Left renal cortex interstitium (tissue), 4 donors: ENCODE measurements around the gene MLXIP. TPM values are rescaled to one million over a fixed set of nuclear protein-coding genes. Genes with fewer than 3 reads are reported as not detected.
"Not testable (repeated sequence)": the region's sequence is repeated elsewhere in the genome, so short reads cannot be mapped to it uniquely, and the experiment has no call there.

ENCODE experiments used
- DNase-seq, 4 donors: peaks; one replicate each; pipeline ENCODE4 v3.0.0-alpha.2; 2013; ENCODE audit warnings: low read depth in 4 of 4, low spot score in 2 of 4, missing footprints in 1 of 4
- polyA plus RNA-seq, 4 donors: library from polyadenylated mRNA; unstranded; fragments of 120-200 nt; gene quantifications; one replicate each; pipeline ENCODE4 v1.2.1, GENCODE V29; 2013; ENCODE audit not compliant: insufficient read length in 4 of 4

The MLXIP gene, protein sequence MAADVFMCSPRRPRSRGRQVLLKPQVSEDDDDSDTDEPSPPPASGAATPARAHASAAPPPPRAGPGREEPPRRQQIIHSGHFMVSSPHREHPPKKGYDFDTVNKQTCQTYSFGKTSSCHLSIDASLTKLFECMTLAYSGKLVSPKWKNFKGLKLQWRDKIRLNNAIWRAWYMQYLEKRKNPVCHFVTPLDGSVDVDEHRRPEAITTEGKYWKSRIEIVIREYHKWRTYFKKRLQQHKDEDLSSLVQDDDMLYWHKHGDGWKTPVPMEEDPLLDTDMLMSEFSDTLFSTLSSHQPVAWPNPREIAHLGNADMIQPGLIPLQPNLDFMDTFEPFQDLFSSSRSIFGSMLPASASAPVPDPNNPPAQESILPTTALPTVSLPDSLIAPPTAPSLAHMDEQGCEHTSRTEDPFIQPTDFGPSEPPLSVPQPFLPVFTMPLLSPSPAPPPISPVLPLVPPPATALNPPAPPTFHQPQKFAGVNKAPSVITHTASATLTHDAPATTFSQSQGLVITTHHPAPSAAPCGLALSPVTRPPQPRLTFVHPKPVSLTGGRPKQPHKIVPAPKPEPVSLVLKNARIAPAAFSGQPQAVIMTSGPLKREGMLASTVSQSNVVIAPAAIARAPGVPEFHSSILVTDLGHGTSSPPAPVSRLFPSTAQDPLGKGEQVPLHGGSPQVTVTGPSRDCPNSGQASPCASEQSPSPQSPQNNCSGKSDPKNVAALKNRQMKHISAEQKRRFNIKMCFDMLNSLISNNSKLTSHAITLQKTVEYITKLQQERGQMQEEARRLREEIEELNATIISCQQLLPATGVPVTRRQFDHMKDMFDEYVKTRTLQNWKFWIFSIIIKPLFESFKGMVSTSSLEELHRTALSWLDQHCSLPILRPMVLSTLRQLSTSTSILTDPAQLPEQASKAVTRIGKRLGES
- 10 to 100 TPM; 25.2 to 58.5 (median 38.2) TPM for polyA plus RNA-seq

DNA sequence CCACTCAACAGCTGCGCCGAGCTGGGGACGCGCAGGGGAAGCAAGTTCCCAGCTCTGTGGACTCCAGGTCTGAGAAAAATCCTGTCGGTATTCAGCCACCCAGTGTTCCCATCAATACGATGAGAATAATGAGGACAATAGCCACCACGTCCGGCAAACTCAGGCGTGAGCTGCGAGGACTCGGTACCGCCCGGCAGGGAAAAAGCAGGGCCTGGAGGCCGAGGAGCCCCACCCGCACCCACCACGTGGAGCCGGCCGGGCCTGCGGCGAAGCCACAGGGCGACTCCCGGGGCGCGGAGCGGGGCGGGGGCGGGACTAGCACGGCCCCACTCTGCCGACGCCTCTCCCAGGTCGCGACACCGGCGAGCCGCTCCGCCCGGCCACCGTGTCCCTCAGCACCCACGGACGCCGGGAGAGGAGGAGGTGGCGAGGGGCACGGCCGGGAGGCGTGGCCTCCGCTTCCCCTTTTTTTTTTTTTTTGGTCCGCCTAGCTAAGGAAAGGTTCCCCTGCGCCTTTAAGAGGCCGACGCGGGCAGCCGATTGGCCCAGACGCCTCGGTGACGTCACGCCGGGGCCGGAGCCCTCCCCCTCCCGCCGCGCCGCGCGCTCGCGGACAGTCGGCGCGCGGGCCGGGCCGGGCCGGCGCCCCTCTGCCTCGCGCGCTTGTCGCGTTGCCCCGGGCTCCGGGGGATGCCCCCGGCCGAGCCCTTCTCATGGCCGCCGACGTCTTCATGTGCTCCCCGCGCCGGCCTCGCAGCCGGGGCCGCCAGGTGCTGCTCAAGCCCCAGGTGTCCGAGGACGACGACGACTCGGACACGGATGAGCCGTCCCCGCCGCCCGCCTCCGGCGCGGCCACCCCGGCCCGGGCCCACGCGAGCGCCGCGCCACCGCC is at the start of gene MLXIP:
Gene MLXIP (plus strand): TSS at position 616 of the 892 bp plus-strand sequence. CDS start 98 bp downstream, at position 714.
- peak in 2 of 4 donors; percentile 89 to 90 for DNase-seq

DNA sequence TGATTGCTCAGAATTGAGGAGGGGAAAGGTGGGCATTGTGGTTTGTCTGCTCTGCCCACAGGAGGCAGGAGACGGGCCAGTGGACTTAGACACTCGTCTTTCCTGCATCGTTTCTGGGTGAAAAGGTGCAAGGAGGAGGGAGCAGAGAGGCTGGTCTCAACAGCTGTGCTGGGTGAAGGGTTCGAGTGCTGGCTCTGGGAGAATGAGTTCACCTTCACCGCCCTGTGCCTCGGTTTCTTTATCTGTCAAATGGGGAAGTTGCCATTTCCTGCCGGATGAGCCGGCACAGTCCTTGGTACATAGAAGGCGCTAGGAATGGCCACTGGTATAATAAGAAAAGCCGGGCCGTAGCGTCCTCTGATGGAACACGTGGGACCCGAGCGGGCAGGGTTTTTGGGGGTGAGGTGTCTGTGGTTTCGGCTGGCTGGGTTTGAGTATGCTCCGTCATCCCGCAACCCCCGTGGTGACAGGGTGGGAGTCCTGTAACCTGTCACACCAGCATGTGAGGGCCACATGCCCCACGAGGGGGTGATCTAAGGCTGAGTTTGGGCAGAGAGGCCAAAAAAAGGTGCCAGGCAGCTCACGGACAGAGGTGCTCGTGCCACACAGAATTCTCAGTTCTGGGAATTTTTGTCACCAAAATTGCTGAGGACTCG is 49.5 kb upstream of the MLXIP start:
- DNase-seq = no peak

DNA sequence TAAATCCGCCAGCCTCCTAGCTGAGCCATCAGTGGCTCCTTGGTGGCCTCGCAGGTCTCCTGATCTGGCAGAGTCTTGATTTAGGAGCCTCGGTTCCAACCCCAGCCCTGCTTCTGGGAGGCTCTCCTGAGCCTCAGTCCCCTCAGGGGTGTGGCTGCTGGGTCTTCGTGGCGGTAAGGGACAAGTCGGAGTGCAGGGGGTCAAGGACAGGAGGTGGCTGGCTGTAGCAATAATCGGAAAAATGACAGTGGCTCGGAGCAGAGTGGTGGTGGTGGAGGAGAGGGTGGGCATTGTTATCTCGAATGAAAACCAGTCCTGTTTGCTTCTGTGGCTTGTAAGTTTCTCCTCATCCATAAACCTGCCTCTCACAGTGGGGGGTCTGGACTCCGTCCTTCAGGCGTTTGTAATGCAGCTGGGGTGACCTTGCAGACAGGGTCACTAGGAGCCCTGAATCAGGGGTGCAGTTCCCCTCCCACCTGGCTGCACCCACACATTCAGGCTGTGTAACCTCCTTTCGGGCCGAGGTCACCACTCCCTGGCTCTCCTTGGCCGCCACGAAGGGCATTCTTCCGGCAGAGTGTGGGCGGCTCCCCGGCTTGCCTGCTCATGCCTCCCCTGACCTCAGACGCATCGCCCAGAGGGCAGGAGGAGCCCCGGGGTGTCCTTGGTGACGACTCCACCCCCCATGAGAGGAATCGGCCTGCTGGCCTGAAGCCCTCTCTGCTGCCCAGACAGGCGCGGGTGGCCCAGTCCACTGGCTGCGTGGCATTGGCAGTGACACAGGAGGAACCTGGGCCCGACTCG is 48.7 kb upstream of the MLXIP start:
- DNase-seq = no peak

DNA sequence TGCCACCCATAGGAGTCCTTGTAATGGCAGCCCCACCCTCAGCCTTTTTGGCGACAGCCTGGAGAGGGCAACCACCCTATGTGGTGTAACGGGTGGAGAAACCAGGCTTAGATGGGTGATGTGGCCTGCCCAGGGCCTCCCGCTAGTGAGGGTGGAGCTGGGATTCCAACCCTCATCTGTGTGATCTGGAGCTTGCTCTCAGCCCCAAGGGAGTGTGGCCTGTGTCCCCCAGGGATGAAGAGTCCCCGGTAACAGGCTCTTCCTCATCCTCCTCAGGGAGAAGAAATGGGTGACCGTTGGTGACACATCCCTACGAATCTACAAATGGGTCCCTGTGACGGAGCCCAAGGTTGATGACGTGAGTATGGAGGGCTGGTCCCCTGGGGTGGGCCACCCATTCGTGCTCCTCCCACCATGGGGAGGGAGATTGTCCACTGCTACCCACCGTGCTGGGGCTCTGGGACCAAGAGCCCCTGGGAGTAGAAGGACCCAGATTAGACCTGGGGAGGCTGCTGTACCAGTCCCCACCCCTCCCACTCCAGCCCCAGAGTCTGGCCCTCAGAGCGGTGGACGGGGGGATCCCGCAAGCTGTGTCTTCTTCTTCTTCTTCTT is 48.0 kb upstream of the MLXIP start:
- no peak for DNase-seq

DNA sequence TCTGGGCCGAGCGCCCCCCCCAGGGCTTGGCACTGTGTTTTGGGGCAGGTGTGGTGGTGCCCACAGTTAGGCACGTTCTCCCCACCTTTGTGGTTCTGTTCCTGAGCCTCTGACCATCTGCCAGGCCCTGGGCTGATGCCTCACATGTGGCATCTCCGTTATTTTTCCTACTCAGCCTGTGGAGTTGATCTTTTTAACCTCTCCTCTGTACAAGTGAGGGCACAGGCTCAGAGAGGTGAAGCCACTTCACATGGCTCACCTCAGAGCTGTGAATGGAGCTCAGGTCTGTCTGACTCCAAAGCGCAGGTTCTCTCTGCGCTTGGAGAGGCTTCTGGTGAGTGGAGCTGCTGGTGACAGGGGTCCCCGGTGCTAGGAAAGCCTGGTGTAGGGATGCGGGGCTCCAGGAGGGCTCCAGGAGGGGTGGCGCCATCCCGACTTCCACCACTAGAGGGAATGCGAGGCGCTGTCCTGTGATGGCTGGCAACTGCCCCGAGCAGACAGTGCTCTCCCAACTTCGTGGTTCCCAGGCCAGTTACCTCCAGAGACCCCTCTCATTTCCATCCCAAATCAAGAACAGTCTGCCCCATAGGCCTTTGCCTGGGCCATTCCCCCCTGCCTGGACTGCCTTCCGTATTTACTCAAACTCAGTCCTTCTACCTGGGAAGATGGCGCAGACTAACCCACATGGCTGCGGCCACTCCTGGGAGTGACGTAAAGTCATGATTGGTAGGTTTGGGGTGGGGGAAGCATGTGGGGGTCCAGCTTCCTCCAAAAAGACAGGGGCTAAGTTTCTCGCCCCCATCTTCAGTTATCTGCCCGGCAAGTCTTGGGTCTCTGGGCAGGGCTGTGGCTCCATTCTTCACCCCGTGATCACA is 47.0 kb upstream of the MLXIP start:
- no peak for DNase-seq

DNA sequence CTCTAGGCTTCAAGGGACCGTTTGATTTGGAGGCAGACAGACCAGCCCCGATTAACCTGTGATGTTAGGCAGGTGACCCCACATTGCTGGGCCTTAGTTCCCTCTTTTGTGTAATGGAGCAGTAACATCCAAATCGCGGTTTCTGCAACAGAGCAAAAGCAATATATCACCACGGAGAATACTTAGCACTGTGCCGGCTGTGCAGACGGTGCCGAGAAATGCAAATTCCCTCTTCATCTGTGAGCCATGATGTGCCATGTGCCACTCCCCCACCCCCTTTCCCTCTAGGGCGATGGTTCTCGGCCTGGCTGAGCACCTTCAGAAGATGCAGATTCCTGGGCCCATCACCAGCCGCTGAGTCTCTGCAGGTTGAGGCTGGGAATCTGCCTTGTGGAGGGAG is 46.0 kb upstream of the MLXIP start:
- no peak for DNase-seq

DNA sequence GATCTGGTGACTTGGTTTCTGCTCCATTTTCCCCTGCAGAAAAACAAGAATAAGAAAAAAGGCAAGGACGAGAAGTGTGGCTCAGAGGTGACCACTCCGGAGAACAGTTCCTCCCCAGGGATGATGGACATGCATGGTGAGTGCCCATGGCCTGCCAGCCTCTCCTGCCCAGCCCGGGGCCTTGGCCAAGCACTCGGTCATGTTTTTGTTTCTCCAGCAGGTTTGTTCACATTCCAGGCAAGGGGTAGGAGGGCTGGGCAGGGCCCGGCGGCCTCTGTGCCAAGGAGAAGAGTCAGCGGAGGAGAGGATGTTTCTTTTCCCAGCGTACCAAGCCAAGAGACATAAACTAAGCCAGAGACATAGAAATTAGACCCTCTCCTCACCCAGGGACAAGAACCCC is 43.3 kb upstream of the MLXIP start:
- no peak for DNase-seq

DNA sequence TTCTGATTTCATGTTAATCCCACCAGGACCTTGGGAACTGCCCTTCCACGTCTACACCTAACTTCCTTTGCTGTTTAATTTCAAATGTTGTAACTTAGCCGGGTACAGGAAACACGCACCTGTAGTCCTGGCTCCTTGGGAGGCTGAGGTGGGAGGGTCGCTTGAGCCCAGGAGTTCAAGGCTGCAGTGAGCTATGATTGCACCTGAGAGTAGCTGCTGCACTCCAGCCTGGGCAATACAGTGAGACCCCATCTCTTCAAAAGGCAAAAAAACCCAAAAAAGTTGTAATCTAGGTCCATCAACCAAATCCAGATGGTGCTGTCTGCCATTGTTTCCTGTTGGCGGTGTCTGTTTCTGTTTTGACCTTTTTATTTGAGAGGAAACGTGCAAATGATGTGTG is 42.4 kb upstream of the MLXIP start:
- DNase-seq = no peak

DNA sequence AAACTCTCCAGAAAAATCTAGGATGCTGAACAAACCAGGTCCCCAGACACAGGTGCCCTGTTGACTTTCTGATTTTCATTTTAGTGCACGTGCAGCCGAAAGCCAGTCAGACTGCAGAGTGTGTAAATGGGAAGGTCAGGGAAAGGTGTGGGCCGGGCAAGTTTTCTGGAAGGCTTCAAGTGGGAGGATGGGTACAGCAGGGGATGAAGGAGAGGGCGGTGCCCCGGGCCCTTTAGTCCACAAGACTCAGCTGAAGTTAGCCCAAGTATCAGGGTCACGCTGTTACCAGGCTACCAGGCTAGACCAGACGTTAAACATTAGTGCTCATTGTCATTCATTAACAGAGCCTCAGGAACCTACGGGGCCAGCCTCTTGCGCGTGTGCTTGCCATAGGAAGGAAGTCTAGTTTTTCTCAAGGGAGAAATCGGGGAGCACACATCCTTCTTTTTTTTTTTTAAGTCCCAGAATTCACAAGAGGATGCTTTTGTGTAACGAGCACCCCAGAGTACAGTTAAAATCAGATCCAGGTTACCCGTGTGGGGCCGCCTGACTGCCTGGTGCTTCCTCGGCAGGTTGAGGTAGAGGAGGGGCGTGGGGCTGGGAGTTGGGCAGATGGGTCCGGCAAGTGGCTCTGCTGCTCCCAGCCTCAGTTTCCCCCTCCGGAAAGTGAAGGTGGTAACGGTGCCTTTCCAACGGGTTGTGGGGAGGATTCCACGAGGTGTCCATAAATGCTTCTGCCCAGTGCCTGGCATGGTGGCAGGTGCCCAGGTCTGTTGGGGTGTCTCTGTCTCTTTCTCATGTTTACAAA is 37.8 kb upstream of the MLXIP start:
- no peak for DNase-seq

DNA sequence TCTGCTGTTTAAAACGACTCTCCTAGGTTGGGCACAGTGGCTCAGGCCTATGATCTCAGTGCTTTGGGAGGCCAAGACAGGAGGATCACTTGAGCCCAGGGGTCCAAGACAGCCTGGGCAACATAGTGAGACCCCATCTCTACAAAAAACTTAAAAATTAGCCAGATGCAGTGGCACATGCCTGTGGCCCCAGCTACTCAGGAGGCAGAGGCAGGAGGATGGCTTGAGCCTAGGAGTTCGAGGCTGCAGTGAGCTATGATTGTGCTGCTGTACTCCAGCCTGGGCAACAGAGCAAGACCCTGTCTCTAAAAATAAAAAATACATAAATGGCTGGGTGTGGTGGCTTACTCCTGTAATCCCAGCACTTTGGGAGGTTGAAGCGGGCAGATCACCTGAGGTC is 37.1 kb upstream of the MLXIP start:
- DNase-seq = not testable (repeated sequence)

DNA sequence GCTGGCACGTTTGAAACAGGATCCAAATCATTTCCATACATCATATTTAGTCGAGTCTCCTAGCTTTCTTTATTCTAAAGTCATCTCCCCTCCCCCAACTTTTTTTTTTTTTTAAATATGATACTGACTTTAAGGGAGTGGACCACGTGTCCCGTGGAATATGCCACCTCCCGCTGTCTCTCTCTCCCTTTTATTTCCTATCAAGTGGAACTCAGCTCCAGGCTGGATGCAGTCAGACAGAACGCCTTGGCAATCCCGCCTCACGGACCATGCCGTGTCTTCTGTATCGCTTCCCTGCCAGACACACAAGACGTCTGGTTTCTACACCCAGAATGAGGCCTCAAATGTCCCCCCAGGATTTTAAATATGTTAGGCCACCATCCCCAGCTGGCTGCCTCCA is 35.6 kb upstream of the MLXIP start:
- no peak for DNase-seq

DNA sequence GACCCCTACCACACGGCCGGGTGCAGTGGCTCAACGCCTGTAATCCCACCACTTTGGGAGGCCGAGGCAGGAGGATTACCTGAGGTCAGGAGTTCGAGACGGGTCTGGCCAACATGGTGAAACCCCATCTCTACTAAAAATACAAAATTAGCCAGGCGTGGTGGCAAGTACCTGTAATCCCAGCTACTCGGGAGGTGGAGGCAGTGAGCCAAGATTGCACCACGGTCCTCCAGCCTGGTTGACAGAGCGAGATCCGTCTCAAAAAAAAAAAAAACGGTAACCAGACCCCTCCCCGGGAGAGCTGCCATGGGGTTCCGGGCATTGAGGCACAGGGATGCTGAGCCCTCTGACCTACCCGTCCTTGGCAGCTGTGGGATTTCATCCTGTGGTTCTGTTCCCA is 35.1 kb upstream of the MLXIP start:
- DNase-seq = no peak

DNA sequence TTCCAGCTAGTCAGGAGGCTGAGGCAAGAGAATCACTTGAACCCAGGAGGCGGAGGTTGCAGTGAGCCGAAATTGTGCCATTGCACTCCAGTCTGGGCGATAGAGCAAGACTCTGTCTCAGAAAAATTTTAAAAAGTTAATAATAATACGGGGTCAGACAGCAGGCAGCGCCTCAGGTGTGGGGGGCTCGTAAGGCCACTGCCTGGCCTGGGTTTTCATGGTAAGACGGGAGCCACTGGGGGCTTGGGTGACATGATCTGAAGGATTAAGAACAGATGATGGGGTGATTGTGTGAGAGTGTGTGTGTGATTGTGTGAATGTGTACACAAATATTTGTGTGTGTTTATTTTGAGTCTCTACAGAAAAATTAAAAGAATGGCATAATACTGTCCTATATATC is 33.3 kb upstream of the MLXIP start:
- DNase-seq = no peak

DNA sequence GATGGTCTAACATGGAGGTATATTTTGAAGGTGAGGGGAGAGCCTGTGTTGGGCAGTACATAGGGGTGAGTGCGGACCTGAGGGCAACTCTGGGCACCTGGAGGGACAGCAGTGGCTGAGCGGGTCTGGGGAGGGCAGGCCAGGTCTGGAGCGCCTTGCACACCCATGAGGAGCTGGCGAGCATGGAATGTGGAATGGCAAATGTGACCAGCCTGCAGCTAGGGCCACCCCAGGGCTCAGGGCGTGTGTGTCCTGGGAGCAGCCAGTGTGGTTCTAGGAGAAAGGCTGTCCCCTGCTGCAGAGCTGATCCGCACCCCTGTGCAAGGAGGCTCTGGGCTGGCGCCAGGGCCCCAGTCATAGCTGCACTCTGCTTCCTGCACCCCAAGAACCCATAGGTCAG is 32.4 kb upstream of the MLXIP start:
- DNase-seq = no peak

DNA sequence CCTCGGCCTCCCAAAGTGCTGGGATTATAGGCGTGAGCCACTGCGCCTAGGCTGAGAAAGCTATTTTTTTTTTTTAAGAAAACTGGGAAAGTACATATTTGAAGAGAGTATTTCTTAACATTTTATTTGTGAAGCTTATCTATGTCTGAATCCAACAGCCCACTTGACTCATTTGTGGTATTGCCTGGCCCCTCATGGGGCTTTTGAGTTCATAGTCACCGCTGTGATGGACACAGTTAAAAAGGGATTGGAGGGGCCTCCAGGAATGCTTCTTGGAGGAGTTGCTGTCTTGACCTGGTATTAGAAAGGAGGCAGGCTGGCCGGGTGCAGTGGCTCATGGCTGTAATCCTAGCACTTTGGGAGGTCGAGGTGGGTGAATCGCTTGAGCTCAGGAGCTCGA is 30.4 kb upstream of the MLXIP start:
- no peak for DNase-seq

DNA sequence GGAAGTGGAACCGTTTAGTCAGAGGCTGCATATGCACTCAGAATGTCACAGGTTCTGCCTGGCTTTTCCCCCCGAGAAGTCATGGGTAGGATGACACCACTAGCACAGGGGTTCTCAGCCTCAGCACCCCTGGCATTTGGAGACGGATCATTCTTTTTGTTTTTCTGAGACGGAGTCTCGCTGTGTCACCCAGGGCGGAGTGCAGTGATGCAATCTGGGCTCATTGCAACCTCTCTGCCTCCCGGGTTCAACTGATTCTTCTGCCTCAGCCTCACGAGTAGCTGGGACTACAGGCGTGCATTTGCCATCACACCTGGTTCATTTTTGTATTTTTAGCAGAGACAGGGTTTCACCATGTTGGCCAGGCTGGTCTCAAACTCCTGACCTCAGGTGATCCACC is 28.7 kb upstream of the MLXIP start:
- DNase-seq = no peak

DNA sequence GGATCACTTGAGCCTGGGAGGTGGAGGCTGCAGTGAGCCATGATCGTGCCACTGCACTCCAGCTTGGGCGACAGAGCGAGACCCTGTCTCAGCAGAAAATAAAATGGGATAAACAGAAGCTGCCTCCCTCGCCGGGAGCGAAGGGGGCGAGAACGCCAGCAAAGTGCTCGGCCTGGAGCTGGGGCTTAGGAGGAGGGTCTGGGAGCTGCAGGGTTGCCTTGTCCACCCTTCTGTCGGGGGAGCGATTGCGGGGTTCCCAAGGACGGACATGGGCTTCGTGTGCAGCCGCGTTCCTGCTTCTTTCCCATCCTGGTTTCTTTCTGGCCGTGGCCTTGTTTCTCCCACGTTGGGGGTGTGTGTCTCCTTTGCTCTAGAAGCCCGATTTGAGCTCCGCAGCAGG is 27.9 kb upstream of the MLXIP start:
- DNase-seq = no peak
